ENCODE measurements around the gene ZBTB44. TPM values are rescaled to one million over a fixed set of nuclear protein-coding genes. Genes with fewer than 3 reads are reported as not detected.

The ZBTB44 gene
- total RNA-seq, 1 donor, result 41.5 TPM

GRCh38 chr11:130220311-130221035 lies 94.2 kb downstream of the ZBTB44 start:
- no peak for DNase-seq (ENCODE audit: low read depth)
- H3K4me3 ChIP-seq (ENCODE audit: low read depth, low read length), result no peak overlapping the region
- no peak for TF ChIP-seq CTCF (IDR thresholded peaks at IDR 0.05; ENCODE audit: insufficient read depth, low read depth, low read length)

DNA sequence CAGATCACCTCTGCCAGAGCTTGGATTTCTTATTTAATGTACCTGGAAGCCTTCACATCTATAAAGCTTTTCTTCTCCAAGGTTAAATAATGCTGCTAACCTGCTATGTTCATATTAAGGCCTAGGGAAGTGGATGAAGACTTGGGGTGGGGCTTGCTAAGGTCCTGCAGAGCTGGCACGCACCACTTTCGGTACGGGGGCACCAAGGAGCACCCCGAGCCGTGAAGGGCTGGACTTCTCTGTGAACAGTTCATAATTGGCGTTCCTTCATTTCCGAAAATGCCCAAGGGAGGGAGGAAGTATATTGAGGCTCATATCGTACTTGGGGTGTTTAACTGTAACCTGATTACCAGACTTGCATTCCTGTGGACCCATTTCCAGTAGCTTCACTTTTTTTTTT lies 95.6 kb downstream of the ZBTB44 start:
- TF ChIP-seq CTCF (IDR thresholded peaks at IDR 0.05; ENCODE audit: insufficient read depth, low read depth, low read length), result no peak
- DNase-seq (ENCODE audit: low read depth), result no peak
- no peak overlapping the region for H3K4me3 ChIP-seq (ENCODE audit: low read depth, low read length)

DNA sequence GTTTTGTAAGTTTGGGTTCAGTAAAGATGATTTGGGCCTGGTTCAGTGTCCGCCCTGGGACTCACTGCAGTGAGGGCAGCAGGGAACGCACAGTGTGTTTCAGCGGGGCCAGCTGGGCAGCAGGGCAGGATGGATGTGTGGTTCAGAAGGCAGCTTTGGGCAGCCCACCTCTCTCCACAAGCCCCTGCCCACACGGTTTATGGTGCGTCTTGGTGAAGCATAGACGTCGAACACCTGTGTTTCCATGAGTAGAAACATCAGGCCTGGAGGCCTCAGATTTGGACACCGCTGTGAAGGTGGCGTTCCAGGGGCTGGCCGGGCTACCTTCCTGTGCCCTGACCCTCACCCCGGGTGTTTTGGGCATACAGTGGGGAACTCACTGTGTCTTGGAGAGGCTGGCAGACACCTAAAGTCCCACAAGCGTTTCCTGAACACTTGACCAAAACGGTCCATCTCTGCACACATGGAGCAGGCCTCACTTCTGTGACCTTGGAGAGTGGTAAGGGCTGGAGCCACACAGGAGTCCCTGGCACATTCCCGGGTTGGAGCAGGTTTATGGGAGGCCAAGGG lies 96.1 kb downstream of the ZBTB44 start:
- TF ChIP-seq CTCF (IDR thresholded peaks at IDR 0.05; ENCODE audit: insufficient read depth, low read depth, low read length), result no peak
- DNase-seq (ENCODE audit: low read depth), result no peak
- no peak overlapping the region for H3K4me3 ChIP-seq (ENCODE audit: low read depth, low read length)

DNA sequence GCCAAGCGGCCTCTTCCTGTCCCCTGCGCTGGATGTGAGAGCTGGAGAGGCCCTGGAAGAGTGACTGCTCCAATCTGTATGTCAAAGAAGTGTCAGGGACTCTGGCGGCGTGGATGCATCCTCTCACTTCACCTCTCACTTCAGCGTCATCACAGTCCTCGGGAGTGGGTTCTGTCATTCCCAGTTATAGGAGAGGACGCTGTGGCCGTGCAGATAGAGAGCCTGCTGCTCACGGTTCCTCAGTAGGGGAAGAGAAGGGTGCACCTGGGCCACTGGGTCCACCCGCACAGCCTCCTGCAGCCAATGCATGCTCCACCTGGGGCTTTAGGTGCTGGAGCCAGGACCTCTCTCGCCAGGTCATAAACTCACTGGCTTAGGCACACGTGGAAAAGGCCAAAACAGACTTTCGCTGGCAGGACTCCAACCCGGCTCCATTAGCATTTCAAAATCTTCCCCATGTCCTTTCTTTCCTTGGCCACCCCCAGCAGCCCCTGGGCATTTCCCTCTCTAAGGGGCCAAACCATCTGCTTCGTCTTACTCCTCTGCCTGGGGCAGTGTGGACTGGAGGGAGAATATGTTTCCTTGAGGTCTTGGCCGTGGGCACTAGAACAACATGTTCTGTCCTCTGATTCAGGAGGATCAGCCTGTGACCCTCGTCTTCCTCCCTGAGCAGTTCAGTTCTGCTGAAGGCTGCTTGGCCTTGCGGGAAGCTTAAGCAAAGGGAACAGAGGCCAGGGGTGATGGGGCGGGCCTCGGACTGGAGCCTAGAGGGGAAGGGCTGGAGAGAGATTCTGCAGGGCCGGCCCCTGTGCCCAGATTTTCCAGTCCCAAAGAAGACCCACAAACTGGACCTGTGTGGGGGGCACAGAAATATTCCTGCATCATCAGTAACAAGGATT lies 97.3 kb downstream of the ZBTB44 start:
- no peak for TF ChIP-seq CTCF (IDR thresholded peaks at IDR 0.05; ENCODE audit: insufficient read depth, low read depth, low read length)
- H3K4me3 ChIP-seq (ENCODE audit: low read depth, low read length), result no peak overlapping the region
- no peak for DNase-seq (ENCODE audit: low read depth)

- DNase-seq (ENCODE audit: low read depth), result no peak
- H3K4me3 ChIP-seq (ENCODE audit: low read depth, low read length), result no peak overlapping the region
- no peak for TF ChIP-seq CTCF (IDR thresholded peaks at IDR 0.05; ENCODE audit: insufficient read depth, low read depth, low read length)
These were observed 98.1 kb downstream of the ZBTB44 start for GRCh38 chr11:130216591-130217132.

GRCh38 chr11:130216221-130216550 lies 98.5 kb downstream of the ZBTB44 start:
- no peak overlapping the region for H3K4me3 ChIP-seq (ENCODE audit: low read depth, low read length)
- DNase-seq (ENCODE audit: low read depth), result no peak
- no peak for TF ChIP-seq CTCF (IDR thresholded peaks at IDR 0.05; ENCODE audit: insufficient read depth, low read depth, low read length)
